ENCODE measurements around the gene RTL1.

- TF ChIP-seq CTCF (conservative IDR thresholded peaks at IDR 0.05) (no peak), ZFX (IDR thresholded peaks at IDR 0.05) (no peak)
These were observed 69.3 kb downstream of the RTL1 start for GRCh38 chr14:100834082-100834793.

All from C4-2B (cell line).